HG03097 (cell line): Measurements from ENCODE around the gene COPS8.

Experiments
- ATAC-seq: cut with Tn5 transposase; IDR thresholded peaks from one replicate; pipeline ENCODE4 v1.9.1; 2021; ENCODE audit not compliant: unreplicated experiment, low FRiP score

The COPS8 gene

DNA sequence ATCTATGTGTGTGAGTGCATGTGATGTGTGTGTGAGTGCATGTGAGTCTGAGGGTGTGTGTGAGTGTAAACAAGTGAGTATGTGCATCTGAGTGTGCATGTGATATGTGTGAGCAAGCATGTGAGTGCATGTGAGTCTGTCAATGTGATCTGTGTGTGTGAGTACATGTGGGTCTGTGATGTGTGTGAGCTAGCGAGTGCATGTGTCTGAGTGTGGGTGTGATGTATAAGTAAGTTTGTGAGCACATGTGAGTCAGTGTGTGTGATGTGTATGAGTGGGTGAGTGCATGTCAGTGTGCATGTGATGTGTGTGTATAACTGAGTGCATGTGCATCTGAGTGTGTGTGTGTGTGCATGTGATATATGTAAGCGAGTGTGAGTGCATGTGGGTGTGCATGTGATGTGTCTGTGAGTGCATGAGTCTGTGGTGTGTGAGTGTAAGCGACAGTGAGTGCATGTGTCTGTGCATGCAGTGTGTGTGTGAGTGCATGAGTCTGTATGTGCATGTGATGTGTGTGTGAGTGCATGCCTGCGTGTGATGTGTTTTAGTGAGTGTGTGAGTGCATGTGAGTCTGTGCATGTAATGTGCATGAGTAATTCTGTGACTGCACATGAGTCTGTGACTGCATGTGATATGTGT lies 44.1 kb downstream of the COPS8 start:
- no peak for ATAC-seq

DNA sequence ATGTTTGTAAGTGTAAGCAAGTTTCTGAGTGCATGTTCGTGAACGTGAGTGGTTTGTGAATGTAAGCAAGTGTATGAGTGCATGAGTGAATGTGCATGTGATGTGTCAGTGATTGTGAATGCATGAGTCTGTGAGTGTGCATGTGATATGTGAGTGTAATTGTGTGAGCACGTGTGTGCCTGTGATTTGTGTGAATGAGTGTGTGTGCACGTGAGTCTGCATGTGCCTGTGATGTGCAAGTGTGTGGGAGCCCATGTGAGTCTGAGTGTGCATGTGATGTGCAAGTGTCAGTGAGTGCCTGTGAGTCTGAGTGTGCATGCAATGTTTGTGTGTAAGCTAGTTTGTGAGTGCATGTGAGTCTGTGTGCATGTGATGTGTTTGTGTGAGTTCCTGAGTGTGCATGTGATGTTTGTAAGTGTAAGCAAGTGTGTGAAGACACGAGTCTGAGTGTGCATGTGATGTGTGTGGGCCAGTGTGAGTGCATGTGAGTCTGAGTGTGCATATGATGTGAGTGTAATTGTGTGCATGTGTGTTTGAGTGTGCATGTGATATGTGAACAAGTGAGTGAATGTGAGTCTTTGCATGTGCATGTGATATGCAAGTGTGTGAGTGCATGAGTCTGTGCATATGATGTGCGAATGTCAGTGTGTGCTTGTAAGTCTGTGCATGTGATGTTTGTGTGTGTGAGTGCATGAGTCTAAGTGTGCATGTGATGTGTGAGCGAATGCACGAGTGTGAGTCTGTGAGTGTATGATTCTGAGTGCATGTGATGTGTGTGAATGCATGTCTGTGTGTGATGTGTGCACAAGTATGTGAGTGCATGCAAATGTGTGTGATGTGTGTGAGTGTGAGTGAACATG lies 45.1 kb downstream of the COPS8 start:
- no peak for ATAC-seq

DNA sequence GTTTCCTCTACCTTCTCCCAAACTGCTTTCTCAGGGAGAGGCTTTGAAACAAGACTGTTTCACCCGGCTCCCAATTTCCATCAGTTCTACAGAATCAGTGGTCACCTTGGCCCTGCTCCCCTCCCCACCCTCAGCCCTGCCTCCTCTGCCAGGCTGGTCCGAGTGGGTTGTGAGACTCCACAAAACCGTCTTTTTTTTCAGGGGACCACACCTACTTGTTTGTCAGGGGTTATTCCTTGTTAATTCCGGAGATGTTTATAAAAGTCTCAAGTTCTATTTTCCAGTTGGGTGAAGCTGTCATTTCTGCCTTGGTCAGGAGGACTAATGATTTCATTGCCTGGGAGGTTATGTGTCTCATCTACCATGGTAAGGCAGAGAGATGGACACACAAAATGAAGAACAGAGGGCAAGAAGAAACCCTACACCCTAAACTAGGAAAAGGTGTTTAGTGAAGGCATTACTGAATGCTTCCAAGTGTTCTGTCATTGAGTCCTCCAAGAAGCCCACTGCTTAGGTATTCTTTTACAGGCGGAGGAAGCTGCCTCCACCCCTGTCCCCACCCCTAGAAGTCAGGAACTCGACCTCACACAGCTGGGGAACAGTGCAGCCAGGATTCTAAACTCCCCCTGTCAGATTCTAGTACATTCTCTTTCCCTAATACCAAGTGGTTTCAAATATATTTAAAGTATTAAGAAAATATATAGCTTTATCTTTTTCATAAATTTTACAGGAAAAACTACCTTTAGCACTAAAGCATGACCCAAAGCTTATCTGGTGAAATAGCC lies 46.3 kb downstream of the COPS8 start:
- ATAC-seq, result no peak

DNA sequence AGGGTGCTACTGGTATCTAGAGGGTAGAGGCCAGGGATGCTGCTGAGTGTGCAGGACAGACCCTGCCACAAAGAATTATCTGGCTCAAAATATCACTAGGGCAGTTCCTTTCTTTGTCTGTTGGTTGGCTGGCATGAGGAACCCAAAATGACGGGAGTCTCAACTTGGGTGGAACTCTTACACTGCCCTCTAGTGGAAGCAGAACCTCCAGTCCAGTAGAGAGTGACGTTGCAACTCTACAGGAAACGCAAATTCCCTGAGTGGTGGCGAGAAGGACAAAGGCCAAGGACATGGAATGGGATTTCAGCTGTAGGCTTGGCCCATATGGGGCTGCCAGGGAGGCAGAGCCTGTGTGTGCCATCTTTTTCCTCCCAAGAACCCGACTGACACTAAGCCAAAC lies 47.1 kb downstream of the COPS8 start:
- ATAC-seq, result no peak

DNA sequence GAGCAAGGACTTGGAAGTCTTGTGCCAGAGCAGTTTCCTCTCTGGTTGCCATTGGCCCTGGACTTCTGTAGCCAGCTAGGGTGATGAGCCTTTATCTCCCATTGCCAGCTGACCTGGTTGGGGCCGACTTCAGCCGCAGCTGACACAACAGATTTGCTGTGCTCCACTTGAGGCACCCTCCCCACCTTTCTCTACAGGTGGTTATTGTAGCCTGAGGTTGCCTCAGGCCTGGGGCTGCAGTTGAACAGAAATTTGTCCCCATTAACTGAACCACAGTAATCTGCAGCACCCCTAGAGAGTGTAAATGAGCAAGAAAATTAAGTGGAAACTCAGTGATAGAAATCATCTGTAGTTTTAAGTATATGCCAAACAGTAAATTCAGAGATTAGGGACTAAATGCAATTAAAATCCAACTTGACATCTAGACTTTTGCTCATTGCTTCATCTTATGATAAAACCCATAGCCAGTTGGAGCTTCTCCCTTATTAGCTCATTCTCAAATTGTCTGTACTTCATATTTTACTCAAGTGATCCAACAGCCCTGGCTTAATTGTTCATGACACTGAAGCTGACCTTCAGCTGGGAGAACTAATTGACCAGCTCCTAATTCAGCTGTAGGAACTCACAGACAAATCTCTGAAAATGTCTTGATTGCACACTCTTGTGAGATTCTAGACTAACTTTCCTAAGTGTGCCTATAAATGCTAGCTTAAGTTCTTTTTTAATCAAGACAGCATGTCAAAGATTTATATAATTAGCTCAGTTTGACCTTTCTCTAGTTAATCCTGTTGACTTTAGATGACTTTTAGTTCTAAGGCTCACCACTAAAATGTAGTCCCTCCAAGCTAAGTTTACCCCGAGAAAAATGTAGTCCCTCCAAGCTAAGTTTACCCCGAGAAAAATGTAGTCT lies 48.9 kb downstream of the COPS8 start:
- no peak for ATAC-seq

DNA sequence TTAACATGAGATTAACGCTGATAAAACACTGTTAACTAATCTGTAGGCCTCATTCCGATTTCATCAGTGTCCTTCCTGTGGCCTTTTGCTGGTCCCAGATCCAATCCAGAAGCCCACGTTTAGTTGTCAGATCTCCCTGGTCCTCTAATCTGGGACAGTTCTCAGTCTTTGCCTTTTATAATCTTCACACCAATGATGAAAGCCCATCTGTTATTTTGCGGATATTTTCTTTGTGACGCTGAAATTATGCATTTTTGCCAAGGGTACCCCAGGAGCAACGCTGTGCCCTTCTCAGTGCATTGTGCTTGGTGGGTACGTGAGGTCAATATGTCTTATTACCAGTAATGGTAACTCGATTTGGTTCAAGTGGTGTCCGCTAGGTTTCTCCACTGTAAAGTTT lies 51.1 kb downstream of the COPS8 start:
- no peak for ATAC-seq

DNA sequence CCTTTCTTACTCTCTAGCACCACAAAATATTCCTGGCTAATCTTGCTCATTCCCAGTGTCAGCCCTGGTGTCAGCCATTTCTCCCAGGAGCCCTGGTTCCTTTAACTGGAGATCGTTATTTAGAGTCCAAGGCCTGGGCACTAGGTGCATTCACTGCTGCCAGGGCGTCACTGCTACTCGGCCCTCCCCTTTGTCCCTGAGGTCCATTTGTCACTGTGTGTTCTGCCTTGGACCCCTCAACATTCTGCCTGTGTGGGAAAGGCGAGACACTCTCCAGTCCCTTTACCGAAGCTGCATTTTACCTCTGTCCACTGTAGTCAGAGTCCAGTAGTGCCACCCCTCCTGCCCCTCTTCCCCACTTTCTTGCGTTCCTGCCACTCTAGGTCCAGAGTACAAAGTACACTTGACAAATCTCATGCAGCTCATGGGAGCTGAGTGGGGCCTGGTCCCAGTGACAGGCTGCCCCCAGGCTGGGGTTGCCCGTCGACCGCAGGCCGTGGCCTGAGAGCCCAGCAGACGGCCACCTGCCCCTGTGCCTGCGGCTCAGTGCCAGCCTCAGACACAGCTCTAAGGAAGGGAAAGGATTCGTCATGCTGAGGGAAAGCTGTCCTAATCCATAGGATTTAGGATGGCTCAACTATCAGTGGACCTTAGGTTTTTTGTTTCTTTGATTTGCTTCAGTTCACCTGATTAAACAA lies 52.1 kb downstream of the COPS8 start:
- ATAC-seq, result no peak

DNA sequence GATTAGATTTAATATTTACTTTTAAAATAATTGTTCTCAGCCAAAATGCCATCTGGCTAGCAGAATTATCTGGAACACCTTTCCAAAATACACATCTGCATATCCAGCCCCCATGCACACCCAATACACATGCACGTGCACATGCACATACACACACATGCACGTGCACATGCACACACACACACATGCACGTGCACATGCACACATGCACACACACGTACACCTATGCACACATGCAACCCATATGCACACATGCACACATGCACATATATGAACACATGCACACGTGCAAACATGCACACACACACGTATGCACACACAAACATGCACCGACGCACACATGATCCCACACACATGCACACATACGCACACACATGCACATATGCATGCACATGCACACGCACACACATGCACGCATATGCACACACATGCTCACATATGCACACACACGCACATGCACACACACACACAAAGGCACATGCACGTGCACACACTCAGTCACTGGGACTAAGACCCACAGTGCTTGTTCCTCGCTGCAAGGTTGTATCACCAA lies 53.5 kb downstream of the COPS8 start:
- no peak for ATAC-seq

DNA sequence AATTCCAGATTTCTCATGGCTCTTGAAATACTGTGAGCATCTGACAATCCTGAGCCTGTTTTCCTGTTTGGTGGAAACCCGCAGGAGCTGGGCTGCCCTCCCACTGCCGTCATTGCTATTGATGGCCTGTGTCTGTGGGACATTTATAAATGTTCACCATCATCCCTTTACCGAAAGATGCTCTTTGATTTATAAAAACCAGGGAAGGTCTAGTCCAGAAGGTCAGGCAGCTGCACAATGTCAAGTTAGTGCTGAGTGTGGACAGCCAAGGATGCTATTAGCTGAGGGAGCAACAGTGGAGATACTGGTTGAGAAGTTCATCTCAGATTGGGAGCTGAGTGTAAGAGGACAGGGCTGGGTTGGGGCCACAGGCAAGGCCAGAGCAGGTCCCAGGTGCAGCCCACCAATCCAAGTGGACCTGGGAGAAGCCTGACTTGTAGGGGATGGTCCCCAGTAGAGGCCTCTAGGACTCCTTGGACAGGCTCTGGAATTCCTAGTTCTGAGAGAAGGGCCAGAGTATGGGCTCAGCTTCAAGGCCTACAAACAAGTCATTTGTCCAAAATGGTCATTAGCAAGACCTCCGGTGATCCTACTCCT lies 55.1 kb downstream of the COPS8 start:
- no peak for ATAC-seq

DNA sequence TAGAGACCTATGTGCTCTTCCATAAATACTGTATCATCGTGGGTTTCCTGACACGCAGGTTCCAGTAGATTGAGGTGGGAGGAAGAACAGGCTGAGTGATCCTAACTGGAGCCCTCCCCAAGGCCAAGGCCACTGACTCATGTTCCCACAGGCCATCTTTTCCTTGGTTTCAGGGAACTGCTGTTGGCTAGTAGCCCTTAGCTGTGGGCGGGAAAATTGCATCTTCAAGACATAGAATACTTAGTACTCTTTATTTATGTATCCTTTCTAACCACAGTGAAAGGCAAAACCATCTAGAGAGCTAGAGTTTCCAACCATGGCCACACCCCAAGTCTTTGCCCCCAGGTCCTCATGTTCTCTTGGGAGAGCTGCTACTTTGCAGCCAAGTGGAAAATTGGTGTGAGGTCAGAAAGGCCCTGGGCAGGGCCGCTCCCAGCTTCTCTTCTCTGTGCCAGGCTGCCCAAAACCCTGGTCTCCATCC lies 55.9 kb downstream of the COPS8 start:
- no peak for ATAC-seq

DNA sequence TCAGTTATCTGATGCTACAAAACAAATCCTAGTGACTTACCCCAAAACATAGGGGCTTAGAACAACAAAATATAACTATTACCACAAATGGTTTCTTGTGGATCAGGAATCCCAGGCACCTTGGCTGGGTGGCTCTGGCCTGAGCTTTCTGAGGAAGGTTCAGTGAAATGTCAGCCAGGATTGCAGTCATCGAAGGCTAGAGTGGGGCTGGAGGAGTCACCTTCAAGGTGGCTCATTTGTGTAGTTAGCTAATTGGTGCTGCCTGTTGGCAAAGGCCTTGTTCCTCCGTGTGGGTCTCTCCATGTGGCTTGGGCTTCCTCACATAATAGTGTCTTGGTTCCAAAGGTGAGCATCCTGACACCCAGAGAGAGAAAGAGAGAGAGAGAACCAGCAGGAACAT lies 57.4 kb downstream of the COPS8 start:
- ATAC-seq, result no peak

DNA sequence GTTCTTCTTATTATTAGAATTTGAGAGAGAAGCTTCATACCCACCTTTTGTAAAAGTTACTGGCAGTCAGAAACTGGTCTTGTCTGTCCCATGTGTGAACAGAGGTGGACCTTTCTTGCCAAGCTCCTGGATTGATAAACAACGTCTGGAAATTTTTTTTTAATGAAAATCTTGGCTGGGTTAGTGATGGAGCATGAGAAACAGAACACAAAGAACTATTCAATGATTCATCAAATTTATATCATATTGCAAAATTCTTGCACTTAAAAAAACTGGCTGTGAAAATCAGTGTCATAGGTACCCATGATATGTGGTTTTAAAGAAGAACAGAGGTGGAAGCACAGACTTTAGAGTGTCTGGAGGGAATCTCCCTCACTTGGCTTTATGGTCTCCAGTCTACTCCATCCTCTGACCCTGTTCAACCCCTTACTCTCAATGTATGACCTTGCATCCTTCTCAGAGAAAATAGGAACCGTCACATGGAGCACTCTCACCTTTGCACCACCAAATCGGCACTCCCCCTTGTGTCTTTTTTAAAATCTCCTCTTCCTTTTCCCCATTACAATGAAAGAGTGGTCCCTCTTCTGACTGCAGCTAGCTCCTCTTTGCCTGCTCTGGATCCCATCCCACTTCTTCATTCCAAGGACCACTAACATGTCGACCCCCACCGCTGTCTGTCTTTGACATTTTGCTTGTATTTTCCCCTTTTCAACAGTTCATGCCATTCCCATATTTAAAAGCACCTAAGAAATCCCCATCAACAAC lies 58.2 kb downstream of the COPS8 start:
- no peak for ATAC-seq

DNA sequence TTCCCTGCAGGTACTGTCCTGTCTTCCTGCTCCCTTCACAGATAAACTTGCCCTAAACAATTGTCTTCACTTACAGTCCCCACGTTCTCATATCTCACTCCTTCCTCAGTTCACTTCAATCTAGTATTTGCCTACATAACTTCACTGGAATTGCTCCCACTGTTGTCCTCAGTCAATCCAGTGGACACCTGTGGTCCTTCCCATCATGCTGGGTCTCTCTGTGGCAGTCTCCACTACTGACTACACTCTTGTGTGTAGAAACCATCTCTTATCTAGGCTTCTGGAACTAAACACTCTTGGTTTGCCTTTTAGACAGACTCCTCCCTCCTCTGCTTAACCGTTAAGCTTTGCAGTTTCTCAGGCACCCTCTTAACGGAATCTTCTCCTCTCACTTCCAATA lies 58.8 kb downstream of the COPS8 start:
- no peak for ATAC-seq

DNA sequence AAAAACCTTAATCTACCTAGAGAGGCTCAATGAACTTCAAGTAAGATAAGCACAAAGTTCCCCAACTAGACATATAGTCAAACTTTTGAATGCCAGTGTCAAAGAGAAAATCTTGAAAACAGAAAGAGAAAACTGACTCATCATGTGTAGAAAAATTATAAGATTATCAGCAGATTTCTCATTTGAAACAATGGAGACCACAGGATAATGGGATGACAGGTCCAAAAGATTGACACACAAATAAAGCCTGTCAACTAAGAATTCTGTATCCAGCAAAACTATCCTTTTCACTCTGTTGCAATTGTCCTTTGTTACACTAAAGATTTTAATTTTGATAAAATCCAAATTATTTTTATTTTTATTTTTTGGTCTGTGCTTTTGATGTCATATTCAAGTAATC lies 61.6 kb downstream of the COPS8 start:
- no peak for ATAC-seq

DNA sequence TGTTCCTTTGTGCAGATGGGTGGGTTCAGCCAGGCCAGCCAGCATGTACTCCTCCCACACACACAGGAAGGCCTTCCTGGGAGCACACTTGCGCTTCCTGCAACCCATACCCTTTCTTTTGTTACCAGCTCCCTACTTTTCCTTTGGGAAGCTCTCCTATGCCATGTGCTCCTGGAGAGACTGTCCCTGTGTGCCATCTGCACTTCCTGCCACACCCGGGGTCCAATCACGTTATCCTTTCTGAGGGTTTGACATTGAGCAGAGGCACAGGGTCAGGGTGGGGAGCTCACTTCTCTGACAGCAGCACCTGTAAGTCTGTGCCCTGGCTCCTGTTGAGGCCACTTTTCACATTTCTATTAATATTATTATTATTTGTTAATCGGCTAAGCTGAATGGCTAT lies 62.9 kb downstream of the COPS8 start:
- no peak for ATAC-seq

DNA sequence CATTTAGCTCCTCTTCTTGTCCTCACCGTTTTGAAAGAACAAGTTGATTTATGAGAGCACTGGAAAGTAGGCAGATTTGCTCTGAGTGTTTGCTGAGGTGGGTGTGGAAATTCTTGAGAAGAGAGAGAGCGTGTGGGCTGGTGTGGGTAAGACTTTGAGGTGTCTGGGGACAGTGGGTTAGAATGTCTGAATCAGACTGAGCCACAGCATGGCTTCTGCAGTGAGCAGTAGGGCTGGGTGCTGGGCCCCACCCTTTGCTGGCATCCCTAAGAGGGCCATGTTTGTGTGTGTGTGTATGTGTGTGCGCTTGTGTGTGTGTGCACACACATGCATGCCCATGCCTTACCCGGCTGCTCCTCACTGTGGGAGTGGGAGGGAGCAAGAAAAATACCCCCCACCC lies 63.7 kb downstream of the COPS8 start:
- no peak for ATAC-seq
